HepG2 (cell line): Measurements from ENCODE around the gene CDK5RAP2. TPM values are rescaled to one million over a fixed set of nuclear protein-coding genes. Genes with fewer than 3 reads are reported as not detected.
A peak's percentile ranks its signal among the peaks of the same experiment; 100 is the strongest.

ENCODE experiments used
- ARNTL ChIP-seq: sonication (generic); formaldehyde crosslinking; IDR thresholded peaks from 2 replicates; pipeline ENCODE4 v1.4.0; 2020; ENCODE audit warnings: mild to moderate bottlenecking, missing genetic modification reagents
- BHLHE40 ChIP-seq: IDR thresholded peaks from 2 replicates; pipeline ENCODE4 v1.6.1; 2011; ENCODE audit warnings: low read length, improper control_type of control experiment
- DPF2 ChIP-seq: sonication (generic); formaldehyde crosslinking; IDR thresholded peaks from 2 replicates; pipeline ENCODE4 v1.4.0; 2020; ENCODE audit warnings: mild to moderate bottlenecking, low read depth, missing genetic modification reagents, borderline replicate concordance
- FOXC1 ChIP-seq: sonication (generic); formaldehyde crosslinking; IDR thresholded peaks from 2 replicates; pipeline ENCODE4 v1.8.0; 2022; ENCODE audit warnings: mild to moderate bottlenecking, missing genetic modification reagents, borderline replicate concordance
- JUNB ChIP-seq: sonication (generic); formaldehyde crosslinking; IDR thresholded peaks from 2 replicates; pipeline ENCODE4 v1.8.0; 2022; ENCODE audit warnings: missing genetic modification reagents, mild to moderate bottlenecking, borderline replicate concordance
- KLF13 ChIP-seq: sonication (generic); formaldehyde crosslinking; IDR thresholded peaks from 2 replicates; pipeline ENCODE4 v1.4.0; 2020; ENCODE audit warnings: mild to moderate bottlenecking, missing genetic modification reagents
- MAZ ChIP-seq, 2 experiments: sonication (generic) in 1 of 2; formaldehyde crosslinking in 1 of 2; IDR thresholded peaks; 2 replicates each; pipeline versions ENCODE4 v1.5.0 to v1.6.1; 2012 to 2020; ENCODE audit warnings: low read depth in 2 of 2, mild to moderate bottlenecking in 2 of 2, borderline replicate concordance in 1 of 2, improper control_type of control experiment in 1 of 2, low read length in 1 of 2, missing genetic modification reagents in 1 of 2, moderate library complexity in 1 of 2
- MED1 ChIP-seq: sonication (generic); formaldehyde crosslinking; IDR thresholded peaks from 2 replicates; pipeline ENCODE4 v1.4.0; 2020; ENCODE audit warnings: missing genetic modification reagents
- MIXL1 ChIP-seq: IDR thresholded peaks from 2 replicates; pipeline ENCODE4 v1.6.1; 2016
- MXD4 ChIP-seq: IDR thresholded peaks from 2 replicates; pipeline ENCODE4 v1.6.1; 2016; ENCODE audit warnings: mild to moderate bottlenecking, missing biosample characterization, missing genetic modification reagents
- RAD21 ChIP-seq: fragments of 450-650 bp; formaldehyde crosslinking; IDR thresholded peaks from 2 replicates; pipeline ENCODE4 v1.5.0; 2020; ENCODE audit warnings: mild to moderate bottlenecking
- RBFOX2 ChIP-seq: fragments of 200-400 bp; formaldehyde crosslinking; IDR thresholded peaks from 2 replicates; pipeline ENCODE4 v1.6.1; 2017; ENCODE audit warnings: low read depth, mild to moderate bottlenecking, low read length
- REXO4 ChIP-seq: sonication (generic); formaldehyde crosslinking; IDR thresholded peaks from 2 replicates; pipeline ENCODE4 v1.8.0; 2022; ENCODE audit warnings: missing genetic modification reagents, mild to moderate bottlenecking, borderline replicate concordance
- SMARCE1 ChIP-seq: fragments of 450-650 bp; IDR thresholded peaks from 2 replicates; pipeline ENCODE4 v1.6.1; 2017; ENCODE audit warnings: borderline replicate concordance
- SPEN ChIP-seq: sonication (generic); formaldehyde crosslinking; IDR thresholded peaks from 2 replicates; pipeline ENCODE4 v1.5.1; 2020; ENCODE audit warnings: low read depth, mild to moderate bottlenecking, missing genetic modification reagents
- SRF ChIP-seq: IDR thresholded peaks from 2 replicates; pipeline ENCODE4 v1.6.1; 2011; ENCODE audit warnings: mild to moderate bottlenecking, low read depth, low read length, moderate library complexity
- TMF1 ChIP-seq: sonication (generic); formaldehyde crosslinking; IDR thresholded peaks from 2 replicates; pipeline ENCODE4 v1.8.1; 2022; ENCODE audit warnings: low read depth, missing genetic modification reagents
- YY1 ChIP-seq: IDR thresholded peaks from 2 replicates; pipeline ENCODE4 v1.6.1; 2011; ENCODE audit warnings: low read length, low read depth, moderate library complexity, mild to moderate bottlenecking; ENCODE audit not compliant: insufficient read depth, insufficient replicate concordance
- ZNF781 ChIP-seq: sonication (generic); formaldehyde crosslinking; IDR thresholded peaks from 2 replicates; pipeline ENCODE4 v1.5.1; 2020; ENCODE audit warnings: borderline replicate concordance, mild to moderate bottlenecking, missing genetic modification reagents; ENCODE audit errors: not compliant biosample characterization
- polyA plus RNA-seq, 8 experiments: library from polyadenylated mRNA; depleted of rRNA in 3 of 8; stranded (reverse) in 7 of 8; unstranded in 1 of 8; fragments of >200 nt; fragmentation: Illumina TruSeq in 4 of 8; extraction: Trizol in 4 of 8; gene quantifications; 2 replicates each; pipeline versions ENCODE4 v1.2.1 to v1.2.3, GENCODE V29; 2011 to 2016; ENCODE audit warnings: low read depth in 4 of 8, missing spikeins in 1 of 8, mixed read lengths in 1 of 8; ENCODE audit not compliant: insufficient read depth in 1 of 8
- total RNA-seq, 5 experiments: library from RNA; depleted of rRNA; stranded (reverse); fragments of >200 nt; fragmentation: Illumina TruSeq; extraction: Trizol; gene quantifications; 2 replicates each; pipeline ENCODE4 v1.2.3, GENCODE V29; 2016; ENCODE audit warnings: low read depth in 1 of 5
- TF ChIP-seq, protein P1 (sequence below): sonication (generic); formaldehyde crosslinking; IDR thresholded peaks from 2 replicates; pipeline ENCODE4 v1.4.0; 2020; ENCODE audit warnings: missing genetic modification reagents; ENCODE audit errors: not compliant biosample characterization
- TF ChIP-seq, protein P2 (sequence below): sonication (generic); formaldehyde crosslinking; IDR thresholded peaks from 2 replicates; pipeline ENCODE4 v1.9.0; 2021; ENCODE audit warnings: missing genetic modification reagents, borderline replicate concordance
- TF ChIP-seq, protein P3 (sequence below): sonication (generic); formaldehyde crosslinking; IDR thresholded peaks from 2 replicates; pipeline ENCODE4 v1.4.0; 2020; ENCODE audit warnings: missing genetic modification reagents
- TF ChIP-seq, protein P4 (sequence below): sonication (generic); formaldehyde crosslinking; IDR thresholded peaks from 2 replicates; pipeline ENCODE4 v1.4.0; 2020; ENCODE audit warnings: mild to moderate bottlenecking, missing genetic modification reagents
- TF ChIP-seq, protein P5 (sequence below): IDR thresholded peaks from 2 replicates; pipeline ENCODE4 v1.6.1; 2012; ENCODE audit warnings: inconsistent platforms

The CDK5RAP2 gene
- total and polyA plus RNA-seq, 2 of the 13 experiments (the other 11 are each of a cell fraction or from before 2014, with no cell fraction given), result 31.8 to 42.2 TPM

DNA sequence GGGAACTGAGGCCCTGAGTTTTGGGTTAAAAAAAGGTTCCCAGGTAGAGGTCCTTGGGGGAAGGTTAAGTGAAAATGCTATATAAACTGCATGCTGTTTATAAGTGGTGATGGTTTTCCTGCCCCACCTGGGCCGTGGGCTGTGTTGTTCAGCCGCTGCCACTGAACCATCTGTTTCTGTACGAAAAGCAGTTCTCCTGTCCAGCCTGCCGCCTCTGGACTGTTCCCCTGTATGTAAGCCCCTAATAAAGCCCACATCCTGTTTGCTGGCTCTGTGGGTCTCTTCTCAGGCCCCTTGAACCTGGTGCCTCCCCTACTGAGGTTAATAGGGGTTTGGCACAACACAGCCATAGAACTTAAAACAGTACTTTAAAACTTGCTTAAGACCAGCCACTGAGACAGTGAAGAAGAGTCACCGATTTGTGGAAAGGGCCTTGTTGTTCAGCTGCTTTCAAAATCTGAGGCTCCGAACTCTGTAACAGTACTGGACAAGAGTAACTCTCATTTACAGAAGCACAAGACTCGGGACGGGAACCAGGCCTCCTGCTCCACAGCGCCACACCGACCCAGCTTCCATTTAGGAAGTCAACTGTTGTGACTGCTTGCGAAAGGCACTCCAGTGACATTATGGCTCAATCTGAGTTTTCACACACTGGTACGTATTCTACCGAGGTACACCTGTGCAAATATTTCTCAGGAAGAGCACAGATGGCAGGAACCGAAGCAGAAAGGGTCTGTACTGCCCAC, 192.5 kb downstream of the CDK5RAP2 start (continued):
- TF ChIP-seq, protein P1, sequence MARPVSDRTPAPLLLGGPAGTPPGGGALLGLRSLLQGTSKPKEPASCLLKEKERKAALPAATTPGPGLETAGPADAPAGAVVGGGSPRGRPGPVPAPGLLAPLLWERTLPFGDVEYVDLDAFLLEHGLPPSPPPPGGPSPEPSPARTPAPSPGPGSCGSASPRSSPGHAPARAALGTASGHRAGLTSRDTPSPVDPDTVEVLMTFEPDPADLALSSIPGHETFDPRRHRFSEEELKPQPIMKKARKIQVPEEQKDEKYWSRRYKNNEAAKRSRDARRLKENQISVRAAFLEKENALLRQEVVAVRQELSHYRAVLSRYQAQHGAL (CRISPR knock-in tag), result no peak
- TF ChIP-seq RBFOX2 (no peak), JUNB (CRISPR knock-in tag) (no peak), SPEN (CRISPR knock-in tag) (no peak), YY1 (no peak), FOXC1 (CRISPR knock-in tag) (no peak), REXO4 (CRISPR knock-in tag) (no peak), DPF2 (no peak), ZNF781 (no peak), TMF1 (CRISPR knock-in tag) (no peak), BHLHE40 (no peak), KLF13 (CRISPR knock-in tag) (no peak), MAZ (IDR thresholded peaks at IDR 0.05; ENCODE audit: borderline replicate concordance, low read depth, low read length) (no peak), MAZ (CRISPR knock-in tag; IDR thresholded peaks at IDR 0.05; ENCODE audit: low read depth) (no peak), ARNTL (CRISPR knock-in tag) (no peak), SMARCE1 (no peak), MIXL1 (CRISPR knock-in tag) (peak; percentile 40; the same call in 1 of the 2 replicates), SRF (no peak), MXD4 (CRISPR knock-in tag) (no peak), MED1 (0 out of 2 replicates have a peak, but pooled peaks have one; percentile 23), RAD21 (0 out of 2 replicates have a peak, but pooled peaks have one; percentile 33)
- TF ChIP-seq, protein P2, sequence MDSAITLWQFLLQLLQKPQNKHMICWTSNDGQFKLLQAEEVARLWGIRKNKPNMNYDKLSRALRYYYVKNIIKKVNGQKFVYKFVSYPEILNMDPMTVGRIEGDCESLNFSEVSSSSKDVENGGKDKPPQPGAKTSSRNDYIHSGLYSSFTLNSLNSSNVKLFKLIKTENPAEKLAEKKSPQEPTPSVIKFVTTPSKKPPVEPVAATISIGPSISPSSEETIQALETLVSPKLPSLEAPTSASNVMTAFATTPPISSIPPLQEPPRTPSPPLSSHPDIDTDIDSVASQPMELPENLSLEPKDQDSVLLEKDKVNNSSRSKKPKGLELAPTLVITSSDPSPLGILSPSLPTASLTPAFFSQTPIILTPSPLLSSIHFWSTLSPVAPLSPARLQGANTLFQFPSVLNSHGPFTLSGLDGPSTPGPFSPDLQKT, result no peak
- TF ChIP-seq, protein P3, sequence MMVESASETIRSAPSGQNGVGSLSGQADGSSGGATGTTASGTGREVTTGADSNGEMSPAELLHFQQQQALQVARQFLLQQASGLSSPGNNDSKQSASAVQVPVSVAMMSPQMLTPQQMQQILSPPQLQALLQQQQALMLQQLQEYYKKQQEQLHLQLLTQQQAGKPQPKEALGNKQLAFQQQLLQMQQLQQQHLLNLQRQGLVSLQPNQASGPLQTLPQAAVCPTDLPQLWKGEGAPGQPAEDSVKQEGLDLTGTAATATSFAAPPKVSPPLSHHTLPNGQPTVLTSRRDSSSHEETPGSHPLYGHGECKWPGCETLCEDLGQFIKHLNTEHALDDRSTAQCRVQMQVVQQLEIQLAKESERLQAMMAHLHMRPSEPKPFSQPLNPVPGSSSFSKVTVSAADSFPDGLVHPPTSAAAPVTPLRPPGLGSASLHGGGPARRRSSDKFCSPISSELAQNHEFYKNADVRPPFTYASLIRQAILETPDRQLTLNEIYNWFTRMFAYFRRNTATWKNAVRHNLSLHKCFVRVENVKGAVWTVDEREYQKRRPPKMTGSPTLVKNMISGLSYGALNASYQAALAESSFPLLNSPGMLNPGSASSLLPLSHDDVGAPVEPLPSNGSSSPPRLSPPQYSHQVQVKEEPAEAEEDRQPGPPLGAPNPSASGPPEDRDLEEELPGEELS (CRISPR knock-in tag), result peak; percentile 27; the same call in 1 of the 2 replicates
- TF ChIP-seq, protein P4, sequence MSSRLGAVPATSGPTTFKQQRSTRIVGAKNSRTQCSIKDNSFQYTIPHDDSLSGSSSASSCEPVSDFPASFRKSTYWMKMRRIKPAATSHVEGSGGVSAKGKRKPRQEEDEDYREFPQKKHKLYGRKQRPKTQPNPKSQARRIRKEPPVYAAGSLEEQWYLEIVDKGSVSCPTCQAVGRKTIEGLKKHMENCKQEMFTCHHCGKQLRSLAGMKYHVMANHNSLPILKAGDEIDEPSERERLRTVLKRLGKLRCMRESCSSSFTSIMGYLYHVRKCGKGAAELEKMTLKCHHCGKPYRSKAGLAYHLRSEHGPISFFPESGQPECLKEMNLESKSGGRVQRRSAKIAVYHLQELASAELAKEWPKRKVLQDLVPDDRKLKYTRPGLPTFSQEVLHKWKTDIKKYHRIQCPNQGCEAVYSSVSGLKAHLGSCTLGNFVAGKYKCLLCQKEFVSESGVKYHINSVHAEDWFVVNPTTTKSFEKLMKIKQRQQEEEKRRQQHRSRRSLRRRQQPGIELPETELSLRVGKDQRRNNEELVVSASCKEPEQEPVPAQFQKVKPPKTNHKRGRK (CRISPR knock-in tag), result no peak
- TF ChIP-seq, protein P5, sequence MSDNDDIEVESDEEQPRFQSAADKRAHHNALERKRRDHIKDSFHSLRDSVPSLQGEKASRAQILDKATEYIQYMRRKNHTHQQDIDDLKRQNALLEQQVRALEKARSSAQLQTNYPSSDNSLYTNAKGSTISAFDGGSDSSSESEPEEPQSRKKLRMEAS, result no peak
